ENCODE measurements around the gene ZFP36L1.

ZFP36L1 gene

DNA sequence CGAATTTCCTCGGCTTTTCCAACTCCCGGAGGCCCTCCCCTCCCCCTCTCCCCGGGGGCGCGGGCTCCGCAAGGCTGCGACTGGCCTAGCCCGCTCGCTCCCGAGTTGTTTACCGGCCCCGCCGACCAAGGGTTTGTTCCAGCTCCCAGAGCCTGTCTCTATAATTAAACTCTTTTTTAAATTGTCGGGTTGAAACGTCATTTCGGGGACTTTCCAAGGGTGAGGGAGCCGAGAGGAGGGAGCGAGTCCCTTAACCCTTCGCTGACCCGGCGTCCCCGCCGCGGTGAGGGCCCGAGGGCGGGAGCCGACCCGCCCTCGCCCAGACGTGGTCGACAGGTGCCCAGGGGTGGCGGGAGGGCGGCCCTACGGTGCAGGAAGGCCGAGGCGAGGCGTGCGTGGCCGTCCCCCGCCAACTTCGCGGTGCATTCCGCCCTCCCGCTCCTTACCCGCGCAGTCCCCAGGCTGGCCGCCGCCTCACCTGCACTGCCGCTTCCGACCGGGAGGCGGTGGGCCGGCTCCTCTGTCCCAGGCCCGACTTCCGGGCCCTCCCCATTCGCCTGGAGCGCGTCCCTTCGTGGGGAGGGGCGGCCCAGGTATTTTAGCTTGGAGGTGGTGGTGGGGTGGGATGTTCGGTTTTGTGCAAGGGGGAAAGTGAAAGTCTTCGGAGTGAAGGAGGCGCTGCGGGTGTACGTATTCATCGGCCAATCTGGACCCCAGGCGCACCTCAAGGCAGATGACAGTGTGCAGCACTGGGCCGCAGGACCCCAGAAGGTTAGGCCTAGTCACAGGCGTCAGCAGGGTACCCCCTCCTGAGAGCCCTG is 2.9 kb upstream of the ZFP36L1 start:
- DNase-seq (ENCODE audit: low spot score): peak; percentile 78

DNA sequence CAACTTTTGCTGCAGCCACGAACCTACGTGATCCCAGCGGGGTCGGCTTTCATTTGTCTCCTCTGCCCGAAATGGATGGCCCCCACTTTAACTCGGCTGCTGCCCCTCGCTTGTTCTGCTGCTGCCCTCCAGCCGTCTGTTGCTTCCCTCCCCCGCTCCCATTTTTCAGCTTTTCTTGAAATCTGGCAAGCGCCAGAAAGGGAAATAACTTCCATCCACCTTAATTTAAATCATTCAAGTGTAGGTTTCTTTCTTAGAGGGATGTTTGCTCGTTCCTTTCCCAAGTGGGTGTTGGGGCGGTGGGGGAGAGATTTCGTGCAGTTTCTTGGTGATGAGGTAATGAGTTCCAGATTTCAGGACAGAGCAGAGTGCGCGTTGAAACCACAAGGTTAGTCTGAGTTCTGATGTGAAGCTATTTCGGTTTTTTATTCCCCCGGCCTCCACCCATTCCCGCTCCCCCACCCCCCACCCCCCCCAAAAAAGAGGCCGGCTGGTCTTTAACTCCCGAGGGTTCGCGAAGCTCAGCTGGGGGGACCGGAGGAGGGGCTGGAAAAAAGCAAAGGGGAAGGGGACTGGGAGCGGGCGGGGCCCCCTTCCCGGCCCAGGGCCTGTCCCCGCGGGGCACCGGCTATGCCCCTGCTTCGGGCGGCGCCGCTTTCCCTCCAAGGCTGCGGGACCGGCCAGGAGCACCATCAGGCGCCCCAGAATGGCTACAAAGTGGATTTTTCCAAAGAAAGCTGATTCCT is 2.2 kb upstream of the ZFP36L1 start:
- peak; percentile 57 for DNase-seq (ENCODE audit: low spot score)

GRCh38 chr14:68794130-68794850 is 1.4 kb upstream of the ZFP36L1 start:
- DNase-seq (ENCODE audit: low spot score): peak; percentile 77

- no peak for DNase-seq (ENCODE audit: low spot score)
Observed at GRCh38 chr14:68793734-68794129, 865 bp upstream of the ZFP36L1 start.

- DNase-seq (ENCODE audit: low spot score): no peak
Observed at GRCh38 chr14:68792678-68792978, 239 bp downstream of the ZFP36L1 start.

- DNase-seq (ENCODE audit: low spot score): peak; percentile 50
Observed at GRCh38 chr14:68791902-68792677, 777 bp downstream of the ZFP36L1 start.

DNA sequence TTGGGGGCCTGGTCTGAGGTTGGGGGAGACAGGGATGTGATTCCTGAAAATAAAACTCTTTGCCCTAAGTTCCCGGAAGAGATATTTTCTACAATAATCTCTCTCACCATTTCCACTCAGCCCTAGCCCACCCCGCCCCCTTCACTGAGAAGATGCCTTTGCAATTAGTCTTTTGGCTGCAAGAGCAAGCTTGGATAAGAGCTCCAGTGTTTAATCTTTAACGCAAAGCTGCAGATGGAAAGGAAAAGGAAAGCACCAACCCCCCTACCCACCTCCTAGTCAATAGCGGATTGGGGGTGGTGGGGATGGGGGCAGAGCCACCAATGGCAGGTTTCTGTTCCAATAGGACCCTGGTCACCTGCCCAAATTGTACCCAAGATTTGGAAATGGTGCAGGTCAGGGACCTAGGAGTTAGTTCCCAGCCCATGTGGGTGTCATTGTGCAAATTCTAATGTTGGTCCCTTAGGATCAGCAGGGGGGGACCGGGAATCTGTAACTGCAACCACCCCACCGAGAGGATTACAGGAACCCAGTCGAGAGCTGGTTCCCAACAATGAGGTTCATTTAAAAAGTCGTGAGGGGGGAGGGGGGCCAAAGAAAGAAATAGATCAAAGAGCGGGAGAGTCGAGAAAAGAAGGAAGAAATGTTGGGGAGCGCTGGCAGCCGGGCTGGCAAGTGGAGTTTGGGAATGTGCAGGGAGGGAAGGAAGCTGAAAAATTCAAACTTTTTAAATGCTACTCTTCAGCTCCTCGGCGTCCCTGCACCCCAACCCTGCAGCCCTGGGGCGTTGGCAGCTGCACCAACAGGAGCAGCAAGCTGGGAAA is 1.6 kb downstream of the ZFP36L1 start:
- DNase-seq (ENCODE audit: low spot score): no peak

- peak; percentile 46 for DNase-seq (ENCODE audit: low spot score)
Observed at GRCh38 chr14:68790644-68791077, 2.2 kb downstream of the ZFP36L1 start.

- no peak for DNase-seq (ENCODE audit: low spot score)
Observed at GRCh38 chr14:68789821-68790643, 2.8 kb downstream of the ZFP36L1 start.

DNA sequence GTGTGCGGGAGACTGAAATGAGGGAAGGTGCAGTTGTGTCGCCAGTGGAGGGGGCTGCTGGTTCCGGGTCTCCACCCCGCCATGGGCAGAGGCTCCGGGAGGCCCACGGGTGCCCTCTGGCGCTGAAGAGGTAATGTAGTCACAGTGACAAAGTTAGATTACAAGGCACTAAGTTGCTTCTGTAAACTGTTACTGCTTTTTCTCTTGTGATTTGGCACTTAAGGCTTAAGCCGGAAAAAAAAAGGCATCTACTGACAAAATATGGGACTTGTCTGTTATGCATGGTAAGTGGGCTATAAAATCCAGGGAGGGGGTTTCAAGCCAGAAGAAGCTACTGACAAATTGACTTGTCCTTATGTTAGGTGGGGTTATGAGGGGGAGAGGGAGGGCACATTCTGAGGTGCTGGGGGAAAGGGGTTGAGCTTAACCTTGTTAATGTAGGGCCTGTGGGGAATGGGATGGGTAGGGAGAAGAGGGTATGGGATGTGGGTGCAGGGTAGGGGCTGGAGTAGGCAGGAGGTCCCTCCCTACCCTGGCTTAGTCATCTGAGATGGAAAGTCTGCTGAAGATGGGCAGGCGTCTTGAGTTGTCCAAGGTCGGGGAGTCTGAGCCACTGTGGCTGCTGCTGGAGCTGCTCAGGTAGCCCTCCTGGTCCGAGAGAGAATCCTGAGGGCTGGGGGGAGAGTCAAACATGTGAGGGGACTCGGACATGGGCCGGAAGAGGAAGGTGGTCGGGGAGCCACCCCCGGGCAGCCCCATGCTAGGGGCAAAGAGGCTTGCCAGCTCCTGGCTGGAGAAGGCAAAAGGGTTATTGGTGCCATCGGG is 3.7 kb downstream of the ZFP36L1 start:
- DNase-seq (ENCODE audit: low spot score): peak; percentile 89

DNA sequence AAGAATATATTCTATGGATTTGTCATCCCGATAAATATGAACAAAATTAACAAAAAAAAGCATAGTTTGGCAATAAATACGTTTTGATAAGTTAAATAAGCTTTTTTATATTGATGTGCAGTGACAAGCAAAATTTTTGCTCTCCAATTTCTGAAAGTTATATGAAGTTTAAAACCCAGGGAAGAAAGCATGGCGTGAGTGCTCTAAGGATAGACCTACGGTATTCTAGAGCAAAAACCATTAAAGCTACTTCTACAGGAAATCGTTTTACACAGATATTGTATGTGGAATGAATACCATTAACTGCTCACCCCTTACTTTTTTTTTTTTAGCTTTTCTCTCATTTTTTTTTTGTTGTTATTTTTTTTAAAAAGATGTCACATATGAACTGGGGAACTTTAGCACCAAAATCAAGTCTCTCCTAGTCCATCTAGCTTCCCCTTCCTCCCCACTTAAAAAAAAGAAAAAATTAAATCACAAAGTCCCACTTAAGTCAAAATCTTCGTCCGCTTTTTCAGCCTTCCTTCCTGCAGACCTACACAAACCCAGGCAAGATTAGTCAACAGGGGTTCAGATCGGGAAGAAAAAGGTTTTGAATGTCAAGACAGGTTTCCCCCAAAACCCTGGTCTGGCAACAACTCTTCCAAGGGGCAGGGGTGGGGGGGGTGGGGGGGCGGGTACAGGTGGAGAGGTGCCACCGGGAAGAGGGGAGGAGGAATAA is 4.4 kb downstream of the ZFP36L1 start:
- DNase-seq (ENCODE audit: low spot score): no peak

DNA sequence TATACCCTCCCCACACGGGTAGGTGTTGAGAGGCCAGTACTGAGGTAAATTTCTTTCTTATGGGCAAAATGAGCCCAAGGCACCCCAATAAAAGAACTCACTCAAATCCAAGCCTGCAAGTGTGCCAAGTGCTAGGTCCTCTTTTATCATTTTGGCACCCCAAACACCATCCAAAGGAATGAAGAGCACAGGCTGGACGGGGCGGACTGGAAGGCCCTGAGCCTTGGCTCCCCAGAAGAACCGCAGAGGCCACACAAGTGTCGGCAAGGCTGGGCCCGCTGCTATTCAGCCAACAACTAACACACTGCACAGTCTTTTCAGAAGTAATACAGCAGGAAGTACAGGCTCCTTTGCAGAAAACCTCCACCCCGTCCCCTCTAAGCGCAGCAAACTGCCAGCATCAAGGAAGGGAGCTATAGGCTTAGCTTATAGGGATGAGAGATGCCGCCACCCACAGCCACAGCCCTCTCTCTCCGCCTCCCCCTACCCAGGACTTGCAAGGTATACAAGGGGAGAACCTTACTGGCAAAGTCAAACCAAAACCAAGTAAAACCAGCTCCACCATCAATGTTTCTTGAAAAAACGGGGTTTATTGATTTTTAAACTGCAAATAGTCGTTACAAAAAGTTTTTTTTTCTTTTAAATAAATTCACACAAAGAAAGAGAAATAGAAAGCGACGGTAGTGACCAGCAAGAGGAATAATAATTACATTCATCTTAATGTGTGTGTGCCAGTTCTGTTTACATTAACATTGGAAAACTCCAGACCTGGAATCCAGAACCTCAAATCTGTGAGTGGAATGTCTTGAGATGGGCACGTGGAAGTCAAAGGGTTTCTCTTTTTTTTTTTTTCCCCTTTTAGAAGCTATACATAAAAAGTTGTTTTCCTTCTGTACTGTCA is 5.5 kb downstream of the ZFP36L1 start:
- peak; percentile 62 for DNase-seq (ENCODE audit: low spot score)

GRCh38 chr14:68786491-68787091 is 6.3 kb downstream of the ZFP36L1 start:
- DNase-seq (ENCODE audit: low spot score): no peak

DNA sequence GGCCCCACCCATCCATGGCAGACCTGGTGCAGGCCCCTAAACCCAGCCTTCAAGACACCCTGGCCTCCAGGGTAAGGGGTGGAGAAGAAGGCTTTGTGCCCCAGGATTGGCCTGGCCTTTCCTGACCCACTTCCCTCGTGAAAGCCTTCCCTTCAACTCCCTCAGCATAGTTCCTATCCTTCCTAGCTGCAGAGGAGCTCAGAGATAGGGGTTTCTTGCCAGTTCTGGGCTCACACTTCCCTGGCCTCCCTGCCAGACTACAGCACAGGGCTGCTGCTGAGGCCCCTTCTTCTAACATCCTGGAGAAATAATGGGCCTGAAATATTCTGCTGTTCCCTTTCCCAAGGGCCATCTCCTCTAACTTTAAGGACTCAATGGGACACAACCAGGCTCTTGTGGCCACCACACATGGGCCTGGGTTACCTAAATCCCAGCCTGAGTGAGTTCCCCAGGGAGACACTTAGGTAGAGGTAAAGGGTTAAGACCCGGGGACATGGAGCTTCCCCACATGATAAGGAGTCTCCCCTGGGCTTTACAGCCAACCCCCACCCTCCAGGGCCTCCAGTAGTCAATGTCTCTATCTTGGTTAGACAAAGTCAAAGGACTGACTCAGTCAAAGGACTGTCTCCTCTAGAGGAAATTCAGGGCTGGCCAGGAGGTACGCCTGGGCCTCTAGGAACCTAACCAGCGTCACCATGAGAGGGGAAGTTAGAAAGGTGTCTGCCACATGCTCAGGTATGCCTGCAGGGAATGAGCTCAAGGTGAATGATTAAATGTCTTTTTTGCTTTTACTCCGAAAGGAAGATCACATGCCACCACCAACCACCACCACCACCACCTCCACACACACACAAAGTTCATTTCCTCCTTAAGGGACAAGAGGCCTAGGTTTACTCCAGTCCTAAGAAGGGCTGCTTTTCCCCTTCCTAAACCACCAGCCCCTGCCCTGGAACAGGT is 7.1 kb downstream of the ZFP36L1 start:
- DNase-seq (ENCODE audit: low spot score): no peak

- DNase-seq (ENCODE audit: low spot score): no peak
Observed at GRCh38 chr14:68784978-68785533, 7.8 kb downstream of the ZFP36L1 start.

Measured in activated CD4-positive, alpha-beta T cell treated with anti-CD3 and anti-CD28 coated beads, Interleukin-2, Interleukin-4, amounts not matched to agents 100 ng/mL and 50 ng/mL, durations not matched to agents 16 hours and 8 hours (primary cell).